Ovary (tissue), 3 donors: ENCODE results near the gene GAL3ST2.

Experiments
- CTCF ChIP-seq, 3 donors: fragments of 450-650 bp in 2 of 3; fragments of 200-600 bp in 1 of 3; IDR thresholded peaks; one replicate each; pipeline versions ENCODE4 v1.5.1 to v1.8.0; 2016 to 2022; ENCODE audit warnings: antibody characterized with exemption in 3 of 3, mild to moderate bottlenecking in 1 of 3
- EP300 ChIP-seq: sonication (generic); formaldehyde crosslinking; IDR thresholded peaks from one replicate; pipeline ENCODE4 v1.6.1; 2017; ENCODE audit warnings: antibody characterized with exemption
- POLR2A ChIP-seq: fragments of 450-650 bp; IDR thresholded peaks from one replicate; pipeline ENCODE4 v1.6.1; 2017; ENCODE audit warnings: antibody characterized with exemption, mild to moderate bottlenecking, moderate library complexity
- donor health status: DM: no; HTN: no; CAD: no.

- TF ChIP-seq CTCF (IDR thresholded peaks at IDR 0.05), result no peak
- no peak for TF ChIP-seq EP300
- no peak for TF ChIP-seq POLR2A
Observed at GRCh38 chr2:241739651-241740050, 37.0 kb upstream of the GAL3ST2 start.
